Left kidney (tissue), 2 donors: ENCODE measurements around the gene GALR2. TPM values are rescaled to one million over a fixed set of nuclear protein-coding genes. Genes with fewer than 3 reads are reported as not detected.

Experiments used
- DNase-seq: peaks from one replicate; pipeline ENCODE4 v3.0.0-alpha.2; 2013
- polyA plus RNA-seq: library from polyadenylated mRNA; unstranded; fragments of 120-200 nt; gene quantifications from one replicate; pipeline ENCODE4 v1.2.1, GENCODE V29; 2013; ENCODE audit not compliant: insufficient read length

The GALR2 gene
- polyA plus RNA-seq, 1 donor: 0.17 TPM

DNA sequence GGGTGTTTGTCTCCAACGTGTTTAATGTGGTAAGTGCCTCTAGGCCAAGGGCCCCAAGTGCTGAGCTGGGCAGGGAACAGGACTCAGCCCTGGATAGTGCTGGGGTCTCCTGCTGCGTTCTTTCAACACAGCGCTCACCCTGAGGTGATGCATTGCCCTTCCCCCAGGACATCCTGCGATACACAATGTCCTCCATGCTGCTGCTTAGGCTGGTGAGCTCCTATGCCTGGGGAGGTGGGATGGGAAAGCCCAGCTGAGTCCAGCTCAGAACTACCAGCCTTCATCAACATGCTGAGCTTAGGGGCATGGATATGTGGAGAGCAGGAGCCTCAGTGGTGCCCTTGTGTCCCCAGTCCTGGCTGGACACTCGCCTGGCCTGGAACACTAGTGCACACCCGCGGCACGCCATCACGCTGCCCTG is 5.0 kb downstream of the GALR2 start:
- DNase-seq: no peak

GRCh38 chr17:76079956-76080767 is 5.6 kb downstream of the GALR2 start:
- no peak for DNase-seq

- DNase-seq: no peak
Observed at GRCh38 chr17:76080768-76081287, 6.2 kb downstream of the GALR2 start.

- no peak for DNase-seq
Observed at GRCh38 chr17:76081295-76082210, 7.0 kb downstream of the GALR2 start.

- no peak for DNase-seq
Observed at GRCh38 chr17:76082326-76083251, 8.0 kb downstream of the GALR2 start.

GRCh38 chr17:76083536-76084182 is 9.1 kb downstream of the GALR2 start:
- DNase-seq: no peak

GRCh38 chr17:76085066-76085730 is 10.6 kb downstream of the GALR2 start:
- no peak for DNase-seq

GRCh38 chr17:76085731-76086366 is 11.3 kb downstream of the GALR2 start:
- DNase-seq: no peak

- DNase-seq: no peak
Observed at GRCh38 chr17:76086384-76086783, 11.8 kb downstream of the GALR2 start.

DNA sequence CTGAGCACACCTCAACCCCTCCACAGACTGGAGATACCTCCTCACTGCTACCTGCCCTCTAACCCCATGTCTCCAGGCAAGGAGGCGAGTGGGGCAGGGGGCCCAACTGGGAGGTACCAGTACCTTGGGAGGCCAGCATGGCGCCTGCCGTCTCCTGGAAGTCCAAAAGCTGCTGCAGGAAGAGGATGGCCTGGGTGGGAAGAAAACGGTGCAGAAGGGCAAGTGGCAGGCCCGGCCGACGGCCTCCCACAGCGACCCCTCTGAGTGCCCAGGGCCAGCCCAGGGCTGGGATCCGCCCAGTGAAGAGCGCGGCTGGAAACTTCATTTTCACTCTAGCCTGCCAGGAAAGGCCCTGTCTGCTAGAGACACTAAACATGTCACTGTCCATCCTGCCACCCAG is 12.9 kb downstream of the GALR2 start:
- no peak for DNase-seq

DNA sequence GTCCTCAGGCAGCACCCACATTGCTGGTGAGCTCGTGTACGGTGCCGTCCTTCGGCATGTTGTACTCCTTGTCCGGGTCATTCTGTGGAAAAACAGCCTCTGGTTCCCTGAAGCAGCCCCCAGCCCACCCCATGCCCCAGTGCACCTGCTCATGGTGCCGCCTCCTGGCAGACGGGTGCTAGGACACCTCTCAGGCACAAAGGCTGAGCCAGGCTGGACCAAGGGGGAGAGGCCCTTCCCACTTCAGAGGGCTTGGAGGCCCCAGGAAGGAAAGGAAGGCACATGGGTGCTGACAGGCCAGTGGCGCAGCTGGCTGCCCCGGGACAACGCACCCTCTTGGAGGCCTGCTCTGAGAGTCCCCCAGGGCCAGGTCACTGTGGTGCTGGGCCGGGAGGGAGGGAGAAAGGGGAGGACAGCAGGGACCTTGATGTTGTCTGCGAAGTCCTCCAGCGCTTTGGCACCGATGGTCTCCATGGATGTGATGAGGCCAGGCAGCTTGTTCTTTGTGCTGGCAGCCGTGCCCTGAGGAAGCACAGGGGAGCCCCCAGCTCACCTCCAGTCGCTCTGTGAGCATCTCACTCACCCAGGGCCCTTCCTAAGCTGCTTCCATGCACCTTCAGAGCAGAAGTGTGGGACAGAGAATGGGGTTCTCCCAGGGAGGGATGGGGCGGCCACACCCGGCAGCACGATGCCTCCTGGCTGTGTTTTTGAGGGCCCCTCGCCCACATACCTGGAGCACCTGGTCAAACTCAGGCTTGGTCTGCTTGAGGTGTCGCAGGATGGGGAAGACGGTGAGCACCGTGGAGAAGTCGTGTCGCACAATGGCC is 13.7 kb downstream of the GALR2 start:
- no peak for DNase-seq

DNA sequence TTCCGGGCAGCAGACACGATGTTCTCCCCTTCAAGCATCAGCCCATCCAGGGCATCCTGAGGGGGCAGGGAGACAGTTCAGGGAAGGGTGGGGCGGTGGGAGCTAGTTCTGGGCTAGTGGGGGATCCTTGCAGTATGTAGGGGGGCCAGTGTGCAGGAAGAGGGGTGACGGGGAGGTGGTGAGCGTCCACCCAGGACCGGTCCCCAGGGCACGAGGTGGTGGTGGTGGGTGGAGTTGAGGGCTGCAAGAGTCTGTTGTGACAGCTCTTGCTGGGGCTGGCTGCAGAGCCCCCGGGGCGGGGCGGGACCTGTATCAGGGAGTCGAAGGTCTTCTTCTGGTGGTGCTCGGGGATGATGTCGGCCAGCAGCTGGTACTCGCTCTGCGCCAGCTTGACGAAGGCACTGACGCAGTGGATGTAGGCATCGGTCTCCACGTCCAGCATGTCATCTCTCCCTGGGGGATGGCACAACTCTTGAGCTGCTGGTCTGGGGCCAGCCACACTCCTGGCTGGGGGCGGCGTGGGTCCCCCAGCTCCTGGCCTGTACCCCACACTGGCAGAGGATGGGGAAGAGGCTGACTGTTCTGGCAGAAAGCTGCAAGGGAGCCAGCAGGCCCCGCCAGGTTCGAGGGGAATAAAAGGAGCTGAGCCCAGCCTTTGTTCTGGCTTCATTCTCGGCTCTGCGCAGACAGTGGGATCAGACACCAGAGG is 14.4 kb downstream of the GALR2 start:
- DNase-seq: no peak

- DNase-seq: no peak
Observed at GRCh38 chr17:76089680-76090516, 15.3 kb downstream of the GALR2 start.

GRCh38 chr17:76090517-76091129 is 16.0 kb downstream of the GALR2 start:
- DNase-seq: no peak

DNA sequence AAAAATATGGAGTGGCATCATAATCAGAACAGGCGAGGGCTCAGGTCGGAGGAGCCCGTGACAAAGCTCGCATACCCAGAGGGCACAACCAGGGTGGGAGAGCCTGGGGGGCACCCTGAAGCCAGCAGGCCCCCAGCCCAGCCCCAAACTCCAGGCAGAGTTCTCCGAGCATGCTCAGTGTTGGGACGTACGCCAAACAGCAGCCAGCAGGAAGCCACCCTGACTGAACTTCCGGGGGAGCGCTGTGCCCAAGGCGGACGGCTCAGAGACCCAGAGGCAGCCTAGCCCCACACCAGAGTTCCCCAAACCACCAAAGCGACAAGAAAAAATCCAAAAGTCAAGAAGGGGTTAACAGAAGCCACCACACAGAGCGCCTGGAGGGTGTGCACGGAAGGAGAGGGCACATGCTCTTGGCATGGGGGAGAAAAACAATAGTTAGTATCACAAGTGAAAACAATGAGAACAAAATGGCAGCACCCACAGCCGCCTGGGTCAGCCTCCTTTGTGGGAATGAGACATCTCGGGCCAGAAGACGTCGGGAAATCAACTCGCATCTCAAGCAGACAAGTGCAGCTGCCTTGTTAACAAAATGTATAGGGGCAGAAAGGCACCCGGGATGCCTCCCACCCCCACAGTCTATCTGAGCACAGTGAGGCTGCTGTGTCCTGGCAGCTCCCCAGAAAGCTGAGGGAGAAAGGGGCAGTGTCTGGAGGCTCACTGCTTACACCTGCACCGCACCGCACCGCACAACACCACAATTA is 17.1 kb downstream of the GALR2 start:
- no peak for DNase-seq
